PC-9 (cell line): ENCODE measurements around the gene ANKS1B. TPM values are rescaled to one million over a fixed set of nuclear protein-coding genes. Genes with fewer than 3 reads are reported as not detected.

Experiments
- BruUV-seq: library from RNA; stranded (reverse); fragments of 400-500 nt; replicated peaks from 2 replicates; lab custom pipeline; 2021; lab: Mats Ljungman, UMichigan
- CTCF ChIA-PET: fragments of 300-600 bp; sonication (Branson Sonifier 250); formaldehyde crosslinking; loops from one replicate; lab custom pipeline; 2022; ENCODE audit warnings: antibody characterized with exemption; lab: Charles Lee
- POLR2A ChIA-PET: fragments of 300-600 bp; sonication (Branson Sonifier 250); formaldehyde crosslinking; loops from one replicate; lab custom pipeline; 2022; ENCODE audit warnings: antibody characterized with exemption; ENCODE audit not compliant: unreplicated experiment; lab: Charles Lee
- DNase-seq, 2 experiments: peaks; one replicate each; pipeline versions ENCODE4 v3.0.0 to v3.0.0-alpha.2; 2015 to 2022; ENCODE audit warnings: mixed read lengths in 1 of 2
- H2AFZ ChIP-seq: fragments of 200-600 bp; sonication (generic); 2 replicates; pipeline ENCODE4 v1.8.1; 2017; ENCODE audit warnings: antibody characterized with exemption
- H3F3A ChIP-seq: fragments of 200-600 bp; sonication (generic); 2 replicates; pipeline ENCODE4 v1.8.1; 2017; ENCODE audit warnings: antibody characterized with exemption, mild to moderate bottlenecking, low read depth; ENCODE audit not compliant: insufficient read depth
- H3K27ac ChIP-seq: fragments of 200-600 bp; sonication (generic); 2 replicates; pipeline ENCODE4 v1.6.1; 2016; ENCODE audit warnings: mixed run types
- H3K27me3 ChIP-seq: fragments of 200-600 bp; sonication (generic); 2 replicates; pipeline ENCODE4 v1.6.1; 2016; ENCODE audit warnings: low read depth, mixed run types; ENCODE audit not compliant: insufficient read depth
- H3K36me3 ChIP-seq: fragments of 200-600 bp; sonication (generic); 2 replicates; pipeline ENCODE4 v1.6.1; 2016; ENCODE audit warnings: low read depth, mixed run types
- H3K4me1 ChIP-seq: fragments of 200-600 bp; sonication (generic); replicated peaks from 2 replicates; pipeline ENCODE4 v1.6.1; 2016; ENCODE audit warnings: mixed run types; ENCODE audit not compliant: insufficient read depth
- H3K4me2 ChIP-seq: fragments of 200-600 bp; sonication (generic); 2 replicates; pipeline ENCODE4 v1.6.1; 2017; ENCODE audit warnings: mixed run types
- H3K4me3 ChIP-seq: fragments of 200-600 bp; sonication (generic); 2 replicates; pipeline ENCODE4 v1.6.1; 2016; ENCODE audit warnings: mixed run types
- H3K79me2 ChIP-seq: fragments of 200-600 bp; sonication (generic); 2 replicates; pipeline ENCODE4 v1.6.1; 2017; ENCODE audit warnings: low read depth, mixed run types
- H3K9me2 ChIP-seq: fragments of 200-600 bp; sonication (generic); 2 replicates; pipeline ENCODE4 v1.8.1; 2017; ENCODE audit warnings: mild to moderate bottlenecking; ENCODE audit not compliant: insufficient read depth
- H3K9me3 ChIP-seq: fragments of 200-600 bp; sonication (generic); 2 replicates; pipeline ENCODE4 v1.8.1; 2016; ENCODE audit warnings: low read depth; ENCODE audit not compliant: insufficient read depth
- H4K20me1 ChIP-seq: fragments of 200-600 bp; sonication (generic); 2 replicates; pipeline ENCODE4 v1.8.1; 2017; ENCODE audit not compliant: insufficient read depth
- EZH2 ChIP-seq: fragments of 200-600 bp; sonication (generic); IDR thresholded peaks from 2 replicates; pipeline ENCODE4 v1.8.0; 2017; ENCODE audit warnings: antibody characterized with exemption, low read depth
- intact Hi-C: fragments of 100-400 bp; cut with micrococcal nuclease; formaldehyde crosslinking; loops from one replicate; pipeline ENCODE4 v1.10.0; 2022; ENCODE audit not compliant: unreplicated experiment
- total RNA-seq: library from RNA; stranded (reverse); gene quantifications from 2 replicates; pipeline ENCODE4 v1.2.3, GENCODE V29; 2021
- TF ChIP-seq, protein P1 (sequence below): fragments of 200-600 bp; sonication (generic); conservative IDR thresholded peaks from 2 replicates; pipeline ENCODE4 v1.6.1; 2017; ENCODE audit warnings: mixed run types, antibody characterized with exemption, mild to moderate bottlenecking, moderate library complexity

The ANKS1B gene
- total RNA-seq, 1 experiment from 2014 or later: not detected

DNA sequence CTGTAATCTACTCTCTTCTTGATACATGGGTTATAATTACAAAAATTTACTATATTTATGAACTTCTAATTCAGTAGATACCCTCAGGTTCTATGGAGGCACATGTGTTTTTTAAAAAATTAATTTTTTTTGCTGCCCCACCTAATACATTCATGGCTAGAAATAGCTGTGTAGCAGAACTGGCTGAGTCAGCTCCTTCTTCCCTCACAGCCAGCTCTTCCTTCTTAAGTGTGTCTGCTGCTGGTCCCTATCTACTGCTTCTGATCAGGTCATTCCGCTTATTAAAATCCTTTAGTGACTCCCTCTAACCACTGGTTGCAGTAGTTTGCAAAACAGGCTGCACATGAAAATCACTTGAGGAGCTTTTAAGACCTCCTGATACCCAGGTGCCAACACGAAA, 939.6 kb downstream of the ANKS1B start:
- DNase-seq: no peak
- Histone ChIP-seq H3K36me3 (no peaks in the 10 kb centered on the region), H2AFZ (no peak overlapping the region), H3F3A (no peaks in the 10 kb centered on the region), H3K27ac (no peak overlapping the region), H3K4me1 (no peaks in the 10 kb centered on the region), H3K27me3 (peaks cover 4% of the 10 kb centered on the region; the same call in 1 of the 2 replicates), H3K4me2 (no peak overlapping the region), H4K20me1 (no peaks in the 10 kb centered on the region), H3K4me3 (no peak overlapping the region), H3K9me3 (no peaks in the 10 kb centered on the region; the same call in 1 of the 2 replicates), H3K79me2 (no peaks in the 10 kb centered on the region), H3K9me2 (no peaks in the 10 kb centered on the region)
- intact Hi-C loops: loop anchor here (10.0 kb wide), 1 partner anchor 350 kb away; no protein-coding TSS in a partner anchor
- no TSS peak for BruUV-seq
- POLR2A ChIA-PET: no interaction called here
- CTCF ChIA-PET: interaction anchor here (0.6 kb wide), 1 partner anchor 955 kb away, joined by 5 read pairs; no protein-coding TSS in a partner anchor
- no peak for TF ChIP-seq EZH2
- TF ChIP-seq, protein P1, sequence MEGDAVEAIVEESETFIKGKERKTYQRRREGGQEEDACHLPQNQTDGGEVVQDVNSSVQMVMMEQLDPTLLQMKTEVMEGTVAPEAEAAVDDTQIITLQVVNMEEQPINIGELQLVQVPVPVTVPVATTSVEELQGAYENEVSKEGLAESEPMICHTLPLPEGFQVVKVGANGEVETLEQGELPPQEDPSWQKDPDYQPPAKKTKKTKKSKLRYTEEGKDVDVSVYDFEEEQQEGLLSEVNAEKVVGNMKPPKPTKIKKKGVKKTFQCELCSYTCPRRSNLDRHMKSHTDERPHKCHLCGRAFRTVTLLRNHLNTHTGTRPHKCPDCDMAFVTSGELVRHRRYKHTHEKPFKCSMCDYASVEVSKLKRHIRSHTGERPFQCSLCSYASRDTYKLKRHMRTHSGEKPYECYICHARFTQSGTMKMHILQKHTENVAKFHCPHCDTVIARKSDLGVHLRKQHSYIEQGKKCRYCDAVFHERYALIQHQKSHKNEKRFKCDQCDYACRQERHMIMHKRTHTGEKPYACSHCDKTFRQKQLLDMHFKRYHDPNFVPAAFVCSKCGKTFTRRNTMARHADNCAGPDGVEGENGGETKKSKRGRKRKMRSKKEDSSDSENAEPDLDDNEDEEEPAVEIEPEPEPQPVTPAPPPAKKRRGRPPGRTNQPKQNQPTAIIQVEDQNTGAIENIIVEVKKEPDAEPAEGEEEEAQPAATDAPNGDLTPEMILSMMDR: no peak

DNA sequence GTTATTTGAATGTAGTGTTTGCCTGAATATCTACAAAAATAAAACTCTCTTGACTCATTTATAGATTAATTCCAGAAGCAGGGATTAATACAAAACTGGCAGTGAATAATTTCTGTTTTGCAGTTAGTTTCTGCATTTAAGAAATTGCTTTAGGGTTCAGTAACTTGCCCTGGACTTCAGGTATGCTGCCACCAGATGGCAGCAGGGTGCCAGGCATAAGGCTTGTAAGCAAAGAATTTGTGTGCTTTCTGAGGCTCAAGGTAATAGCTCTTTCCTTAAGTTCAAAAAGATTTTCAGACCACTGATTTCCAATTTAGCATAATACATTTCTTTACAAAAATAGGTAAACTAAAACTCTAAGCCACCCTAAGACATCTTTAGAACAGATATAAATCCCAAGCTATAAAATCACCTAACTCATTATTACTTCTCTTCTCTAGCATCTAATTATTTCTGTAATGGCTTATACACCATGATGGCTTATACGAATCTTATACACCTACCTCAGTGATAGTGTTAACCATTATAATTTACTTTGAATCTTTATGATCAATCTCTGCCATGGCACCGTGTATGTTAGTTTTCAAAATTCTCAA, 941.3 kb downstream of the ANKS1B start:
- ChIA-PET POLR2A (interaction anchor here (0.6 kb wide), 1 partner anchor 453 kb away, joined by 8 read pairs; no protein-coding TSS in a partner anchor), CTCF (interaction anchor here (0.5 to 1.6 kb wide), 3 partner anchors 576 to 724 kb away, joined by 4 to 11 read pairs (median 5); no protein-coding TSS in a partner anchor)
- intact Hi-C loops: loop anchor here (1.0 to 10.0 kb wide), 3 partner anchors 351 to 724 kb away; no protein-coding TSS in a partner anchor

DNA sequence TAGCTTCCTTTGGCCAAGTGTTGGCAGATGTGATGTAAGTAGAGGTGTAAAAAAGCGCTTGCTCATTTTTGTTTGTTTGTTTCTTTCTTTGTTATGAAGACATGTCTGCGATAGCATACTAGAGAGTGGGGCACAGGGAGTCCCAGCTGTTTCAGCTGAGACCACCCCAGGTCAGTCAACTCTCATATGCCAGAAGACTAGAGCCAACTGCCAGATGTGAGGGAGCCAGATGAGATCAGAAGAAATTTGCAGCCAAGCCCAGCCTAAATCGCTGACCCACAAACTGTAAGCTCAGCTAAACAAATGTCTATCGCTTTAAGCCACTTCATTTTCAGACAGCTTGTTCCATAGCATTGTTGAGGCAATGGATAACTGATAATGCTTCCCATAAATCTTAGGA, 942.5 kb downstream of the ANKS1B start:
- Histone ChIP-seq H3K4me1 (no peaks in the 10 kb centered on the region), H3F3A (no peaks in the 10 kb centered on the region), H3K9me3 (no peaks in the 10 kb centered on the region; the same call in 1 of the 2 replicates), H2AFZ (no peak overlapping the region), H3K4me2 (no peak overlapping the region), H3K27ac (no peak overlapping the region), H3K4me3 (no peak overlapping the region), H3K27me3 (peaks cover 4% of the 10 kb centered on the region; the same call in 1 of the 2 replicates), H4K20me1 (no peaks in the 10 kb centered on the region), H3K9me2 (no peaks in the 10 kb centered on the region), H3K36me3 (no peaks in the 10 kb centered on the region), H3K79me2 (no peaks in the 10 kb centered on the region)
- ChIA-PET CTCF (interaction anchor here (0.6 to 0.9 kb wide), 2 partner anchors 617 to 1225 kb away, joined by 3 to 5 read pairs; no protein-coding TSS in a partner anchor), POLR2A (no interaction called here)
- intact Hi-C loops: loop anchor here (5.0 to 10.0 kb wide), 2 partner anchors 353 to 725 kb away; no protein-coding TSS in a partner anchor
- no TSS peak for BruUV-seq
- no peak for TF ChIP-seq EZH2
- TF ChIP-seq, protein P1: no peak
- no peak for DNase-seq

More for the DNA sequence above, 941.3 kb downstream of the ANKS1B start:
- Histone ChIP-seq H2AFZ (no peak overlapping the region), H3K27me3 (peaks cover 4% of the 10 kb centered on the region; the same call in 1 of the 2 replicates), H3K4me2 (no peak overlapping the region), H3K79me2 (no peaks in the 10 kb centered on the region), H3F3A (no peaks in the 10 kb centered on the region), H3K36me3 (no peaks in the 10 kb centered on the region), H3K9me3 (no peaks in the 10 kb centered on the region; the same call in 1 of the 2 replicates), H4K20me1 (no peaks in the 10 kb centered on the region), H3K9me2 (no peaks in the 10 kb centered on the region), H3K4me3 (no peak overlapping the region), H3K27ac (no peak overlapping the region), H3K4me1 (no peaks in the 10 kb centered on the region)
- no peak for TF ChIP-seq EZH2
- TF ChIP-seq, protein P1: peak; percentile 84
- BruUV-seq: no TSS peak
- peak; percentile 40 to 50 for DNase-seq
